WERI-Rb-1 (cell line): ENCODE measurements around the gene GASK1A.

Experiments
- DNase-seq: peaks from one replicate; pipeline ENCODE4 v3.0.0-alpha.2; 2020
- H3K27ac ChIP-seq: fragments of 250-450 bp; sonication (Bioruptor Pico); 2 replicates; pipeline ENCODE4 v1.5.1; 2020; ENCODE audit warnings: mild to moderate bottlenecking, moderate library complexity
- H3K27me3 ChIP-seq: fragments of 250-450 bp; sonication (Bioruptor Pico); 2 replicates; pipeline ENCODE4 v1.5.1; 2021; ENCODE audit warnings: mild to moderate bottlenecking, low read depth, moderate library complexity; ENCODE audit not compliant: insufficient read depth, severe bottlenecking
- H3K36me3 ChIP-seq: fragments of 250-450 bp; sonication (Bioruptor Pico); 2 replicates; pipeline ENCODE4 v1.5.1; 2020; ENCODE audit warnings: mild to moderate bottlenecking, moderate library complexity
- H3K4me3 ChIP-seq: 2 replicates; pipeline ENCODE4 v1.5.1; 2011; ENCODE audit warnings: low read depth, mild to moderate bottlenecking, control low read depth, low read length
- H3K9me3 ChIP-seq: fragments of 250-450 bp; sonication (Bioruptor Pico); 2 replicates; pipeline ENCODE4 v1.5.1; 2021; ENCODE audit warnings: mild to moderate bottlenecking, moderate library complexity; ENCODE audit not compliant: severe bottlenecking
- TF ChIP-seq, protein P1 (sequence below): IDR thresholded peaks from 2 replicates; pipeline ENCODE4 v1.5.1; 2011; ENCODE audit warnings: low read depth, mild to moderate bottlenecking, control low read depth, inconsistent platforms, low read length

The GASK1A gene

DNA sequence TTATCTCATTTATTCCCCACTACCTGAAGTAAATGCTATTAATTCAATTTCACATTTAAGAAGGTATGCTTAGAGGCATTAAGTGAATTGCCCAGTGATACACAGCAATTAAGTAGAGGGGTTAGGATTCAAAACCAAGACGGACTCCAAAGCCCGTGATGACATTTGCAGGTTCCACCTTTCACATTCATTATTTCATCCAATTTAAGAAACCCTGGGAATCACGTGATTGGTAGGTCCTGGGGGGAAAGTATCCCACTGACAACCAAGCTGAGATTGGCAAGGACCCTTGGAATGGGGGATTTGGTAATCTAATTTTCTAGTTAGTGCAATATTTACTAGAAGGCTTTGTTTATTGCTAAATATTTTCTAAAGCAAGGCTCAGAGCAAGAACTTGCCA lies 124.9 kb downstream of the GASK1A start:
- DNase-seq: no peak
- Histone ChIP-seq H3K27me3 (no peaks in the 10 kb centered on the region), H3K9me3 (no peaks in the 10 kb centered on the region), H3K27ac (no peak overlapping the region), H3K4me3 (no peak overlapping the region), H3K36me3 (peaks cover 5% of the 10 kb centered on the region; the same call in 1 of the 2 replicates)
- TF ChIP-seq, protein P1, sequence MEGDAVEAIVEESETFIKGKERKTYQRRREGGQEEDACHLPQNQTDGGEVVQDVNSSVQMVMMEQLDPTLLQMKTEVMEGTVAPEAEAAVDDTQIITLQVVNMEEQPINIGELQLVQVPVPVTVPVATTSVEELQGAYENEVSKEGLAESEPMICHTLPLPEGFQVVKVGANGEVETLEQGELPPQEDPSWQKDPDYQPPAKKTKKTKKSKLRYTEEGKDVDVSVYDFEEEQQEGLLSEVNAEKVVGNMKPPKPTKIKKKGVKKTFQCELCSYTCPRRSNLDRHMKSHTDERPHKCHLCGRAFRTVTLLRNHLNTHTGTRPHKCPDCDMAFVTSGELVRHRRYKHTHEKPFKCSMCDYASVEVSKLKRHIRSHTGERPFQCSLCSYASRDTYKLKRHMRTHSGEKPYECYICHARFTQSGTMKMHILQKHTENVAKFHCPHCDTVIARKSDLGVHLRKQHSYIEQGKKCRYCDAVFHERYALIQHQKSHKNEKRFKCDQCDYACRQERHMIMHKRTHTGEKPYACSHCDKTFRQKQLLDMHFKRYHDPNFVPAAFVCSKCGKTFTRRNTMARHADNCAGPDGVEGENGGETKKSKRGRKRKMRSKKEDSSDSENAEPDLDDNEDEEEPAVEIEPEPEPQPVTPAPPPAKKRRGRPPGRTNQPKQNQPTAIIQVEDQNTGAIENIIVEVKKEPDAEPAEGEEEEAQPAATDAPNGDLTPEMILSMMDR: no peak

DNA sequence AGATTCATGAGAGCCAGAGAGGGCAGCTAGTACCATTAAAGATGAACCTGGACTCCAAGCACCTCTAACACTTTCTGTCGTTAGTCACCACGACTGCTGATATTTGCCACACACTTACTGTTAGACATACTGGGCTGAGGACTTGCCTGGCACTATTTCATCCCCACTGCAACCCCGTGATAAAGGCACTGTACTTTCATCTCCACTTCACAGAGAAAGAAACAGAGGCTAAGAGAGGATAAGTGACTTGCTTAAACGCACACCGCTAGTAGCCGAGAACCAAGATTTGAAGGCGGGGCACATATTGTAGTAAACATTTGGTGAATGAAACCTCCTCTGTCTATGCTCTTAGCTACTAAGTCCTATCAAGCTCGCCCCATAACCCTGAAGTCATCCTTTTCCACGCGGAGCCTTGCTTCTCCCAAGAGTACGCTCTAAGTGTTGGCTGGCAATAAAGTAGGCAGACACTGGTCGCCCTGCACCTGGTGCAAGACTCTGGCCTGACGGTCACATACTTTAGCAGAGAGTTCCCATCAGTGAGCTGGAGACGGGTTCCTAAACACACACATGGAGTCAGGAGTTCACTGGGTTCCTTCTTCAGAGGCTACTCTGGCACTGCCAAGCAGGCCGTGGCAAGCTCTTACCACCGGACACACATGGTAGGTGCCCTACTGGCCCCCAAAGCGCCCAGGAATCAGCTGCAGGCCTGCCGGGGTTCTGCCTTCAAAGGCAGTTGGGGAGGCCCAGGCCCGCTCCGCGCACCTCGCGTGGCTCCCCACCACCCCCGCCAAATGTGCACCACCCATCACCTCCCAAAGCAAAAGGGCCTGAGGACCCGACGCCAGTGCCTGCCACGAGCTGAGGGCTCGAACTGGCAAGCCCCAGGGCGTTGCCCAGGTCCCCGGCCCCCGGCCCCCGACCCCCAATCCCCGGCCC lies 125.8 kb downstream of the GASK1A start:
- TF ChIP-seq, protein P1: no peak
- Histone ChIP-seq H3K9me3 (no peaks in the 10 kb centered on the region), H3K4me3 (peak overlapping the region; percentile 91), H3K27me3 (no peaks in the 10 kb centered on the region), H3K36me3 (peaks cover 5% of the 10 kb centered on the region; the same call in 1 of the 2 replicates), H3K27ac (no peak overlapping the region)
- DNase-seq: no peak

DNA sequence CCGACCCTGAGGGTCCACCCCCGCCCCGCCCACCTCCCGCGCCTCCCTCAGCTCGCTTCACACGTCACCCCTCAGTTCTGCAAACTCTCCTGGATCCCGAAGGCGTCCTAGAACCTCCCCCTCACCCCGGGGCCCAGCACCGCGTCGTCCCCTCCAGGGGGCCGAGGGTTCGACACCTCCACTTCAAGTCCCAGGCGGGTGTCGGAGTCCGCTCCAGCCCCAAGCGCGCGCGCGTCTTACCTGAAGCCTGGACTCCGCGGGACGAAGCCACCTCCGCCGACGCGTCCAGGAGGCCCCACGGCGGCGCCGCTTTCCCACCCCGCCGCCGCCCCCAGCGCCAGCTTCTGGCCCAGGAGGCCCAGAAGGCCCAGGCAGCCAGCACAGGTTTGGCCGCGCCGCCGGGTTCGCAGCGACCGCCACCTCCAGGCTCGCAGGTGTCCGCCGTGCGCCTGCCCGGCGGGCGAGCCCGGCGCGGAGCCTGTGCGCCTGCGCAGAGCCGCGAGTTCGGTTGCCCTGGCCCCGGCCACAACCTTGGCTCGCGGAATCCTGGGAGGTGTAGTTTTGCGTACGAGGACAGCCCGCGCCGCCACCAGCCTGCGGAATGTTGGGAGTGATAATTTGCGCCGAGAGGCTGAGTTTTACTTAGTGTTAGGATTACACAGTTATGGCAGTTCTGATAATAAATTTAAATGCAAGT lies 126.6 kb downstream of the GASK1A start, which contains the start of gene POMGNT2:
TSS of gene POMGNT2 (minus strand) at position 484 of the 697 bp plus-strand sequence. CDS start 24,648 bp downstream, outside the sequence.
- Histone ChIP-seq H3K36me3 (peaks cover 5% of the 10 kb centered on the region; the same call in 1 of the 2 replicates), H3K27ac (peak within 1 kb of the TSS; percentile 74)

DNA sequence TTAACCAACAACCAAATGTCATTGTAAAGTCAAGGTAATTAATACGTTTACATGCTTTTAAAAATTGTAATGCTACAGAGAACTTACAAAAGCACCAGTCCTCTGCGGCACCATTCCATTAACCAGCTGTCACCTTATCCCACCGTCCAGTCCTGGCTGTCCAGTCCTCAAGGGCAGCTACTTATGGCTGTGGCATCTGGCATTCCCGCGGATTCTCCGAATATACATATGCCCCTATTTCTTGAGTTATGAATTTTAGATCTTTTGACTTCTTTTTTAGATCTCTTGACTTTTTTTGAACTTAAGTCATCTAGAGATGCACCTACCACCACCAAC lies 127.2 kb downstream of the GASK1A start:
- Histone ChIP-seq H3K27ac (no peak overlapping the region), H3K27me3 (no peaks in the 10 kb centered on the region), H3K9me3 (no peaks in the 10 kb centered on the region), H3K36me3 (no peaks in the 10 kb centered on the region; the same call in 1 of the 2 replicates), H3K4me3 (peak overlapping the region; percentile 49)
- DNase-seq: peak; percentile 42
- TF ChIP-seq, protein P1: no peak

More for the DNA sequence above, 126.6 kb downstream of the GASK1A start, which contains the start of gene POMGNT2:
- peak; percentile 93 for DNase-seq
- TF ChIP-seq, protein P1: no peak
- no peaks in the 10 kb centered on the region for H3K27me3 ChIP-seq
- H3K4me3 ChIP-seq: peak within 1 kb of the TSS; percentile 91
- H3K9me3 ChIP-seq: no peaks in the 10 kb centered on the region
